ENCODE results near the gene HDGF.

DNA sequence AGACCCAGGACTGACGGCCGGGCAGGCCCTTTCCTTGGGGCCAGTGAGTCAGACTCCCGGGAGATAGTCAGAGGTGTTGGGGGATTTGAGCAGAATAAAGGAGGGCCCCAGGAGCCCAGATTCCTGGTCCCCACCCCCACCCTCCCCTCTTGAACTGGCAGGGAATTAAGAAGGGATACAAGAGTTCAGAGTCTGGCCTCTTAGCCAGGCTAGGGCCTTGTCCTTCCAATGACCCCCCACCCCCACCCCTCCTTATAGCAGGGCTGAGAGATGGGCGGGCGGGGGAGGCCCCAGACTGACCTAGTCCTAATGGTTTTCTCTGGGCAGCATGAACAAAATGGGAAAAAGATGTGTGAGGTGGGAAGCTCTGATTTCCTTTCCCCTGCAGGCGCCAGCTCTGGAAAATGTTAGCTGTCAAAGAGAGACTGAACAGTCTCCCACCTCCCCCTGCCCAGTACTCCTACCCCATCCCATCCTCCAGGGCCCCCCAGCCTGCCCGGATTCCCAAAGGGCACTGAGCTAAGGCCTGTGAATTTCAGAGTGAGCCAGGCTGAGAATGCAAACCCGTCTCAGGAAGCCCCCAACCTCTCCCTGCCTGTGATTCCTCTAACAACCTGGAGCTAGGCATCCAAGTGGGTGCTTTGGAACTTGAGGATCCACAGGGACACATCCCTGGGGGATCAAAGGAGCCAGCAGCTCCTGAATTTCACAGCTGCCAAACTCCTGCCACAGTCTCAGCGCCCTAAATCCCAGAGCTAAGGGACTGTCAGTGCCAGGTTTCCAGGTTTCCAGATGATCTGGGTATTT lies 40.3 kb downstream of the HDGF start:
- TF ChIP-seq, protein P1, sequence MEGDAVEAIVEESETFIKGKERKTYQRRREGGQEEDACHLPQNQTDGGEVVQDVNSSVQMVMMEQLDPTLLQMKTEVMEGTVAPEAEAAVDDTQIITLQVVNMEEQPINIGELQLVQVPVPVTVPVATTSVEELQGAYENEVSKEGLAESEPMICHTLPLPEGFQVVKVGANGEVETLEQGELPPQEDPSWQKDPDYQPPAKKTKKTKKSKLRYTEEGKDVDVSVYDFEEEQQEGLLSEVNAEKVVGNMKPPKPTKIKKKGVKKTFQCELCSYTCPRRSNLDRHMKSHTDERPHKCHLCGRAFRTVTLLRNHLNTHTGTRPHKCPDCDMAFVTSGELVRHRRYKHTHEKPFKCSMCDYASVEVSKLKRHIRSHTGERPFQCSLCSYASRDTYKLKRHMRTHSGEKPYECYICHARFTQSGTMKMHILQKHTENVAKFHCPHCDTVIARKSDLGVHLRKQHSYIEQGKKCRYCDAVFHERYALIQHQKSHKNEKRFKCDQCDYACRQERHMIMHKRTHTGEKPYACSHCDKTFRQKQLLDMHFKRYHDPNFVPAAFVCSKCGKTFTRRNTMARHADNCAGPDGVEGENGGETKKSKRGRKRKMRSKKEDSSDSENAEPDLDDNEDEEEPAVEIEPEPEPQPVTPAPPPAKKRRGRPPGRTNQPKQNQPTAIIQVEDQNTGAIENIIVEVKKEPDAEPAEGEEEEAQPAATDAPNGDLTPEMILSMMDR (conservative IDR thresholded peaks at IDR 0.05): no peak
- no peak for TF ChIP-seq ZFX (IDR thresholded peaks at IDR 0.05)
